Activated CD4-positive, alpha-beta memory T cell treated with anti-CD3 and anti-CD28 coated beads for 36 hours (primary cell): Measurements from ENCODE around the gene ALDH3B2. TPM values are rescaled to one million over a fixed set of nuclear protein-coding genes. Genes with fewer than 3 reads are reported as not detected.

ENCODE experiments used
- CTCF ChIA-PET: fragments of 350-600 bp; sonication (Branson Sonifier 250); formaldehyde crosslinking; loops from one replicate; lab custom pipeline; 2021; ENCODE audit warnings: antibody characterized with exemption, inconsistent platforms; lab: Charles Lee
- POLR2A ChIA-PET: fragments of 350-600 bp; sonication (Branson Sonifier 250); formaldehyde crosslinking; loops from one replicate; lab custom pipeline; 2021; ENCODE audit warnings: antibody characterized with exemption; lab: Charles Lee
- DNase-seq: peaks from one replicate; pipeline ENCODE4 v3.0.0-alpha.2; 2020
- H3K27ac Mint-ChIP-seq: one replicate; pipeline ENCODE4 v1.8.0; 2021; ENCODE audit warnings: mixed read lengths
- H3K27me3 Mint-ChIP-seq: one replicate; pipeline ENCODE4 v1.8.0; 2021; ENCODE audit warnings: mixed read lengths
- H3K36me3 Mint-ChIP-seq: one replicate; pipeline ENCODE4 v1.8.0; 2021; ENCODE audit warnings: mixed read lengths
- H3K4me1 Mint-ChIP-seq: one replicate; pipeline ENCODE4 v1.8.0; 2021; ENCODE audit warnings: low read depth, mixed read lengths
- H3K4me3 Mint-ChIP-seq: one replicate; pipeline ENCODE4 v1.8.0; 2021; ENCODE audit warnings: mild to moderate bottlenecking, mixed read lengths
- H3K9me3 Mint-ChIP-seq: one replicate; pipeline ENCODE4 v1.8.0; 2021; ENCODE audit warnings: mixed read lengths
- intact Hi-C: fragments of 100-400 bp; cut with micrococcal nuclease; formaldehyde crosslinking; loops from one replicate; pipeline ENCODE4 v1.15.1; 2023
- total RNA-seq, 2 experiments: library from RNA; stranded (reverse); gene quantifications; one replicate each; pipeline ENCODE4 v1.2.3, GENCODE V29; 2021

The ALDH3B2 gene
- total RNA-seq, 2 experiments from 2014 or later = not detected

DNA sequence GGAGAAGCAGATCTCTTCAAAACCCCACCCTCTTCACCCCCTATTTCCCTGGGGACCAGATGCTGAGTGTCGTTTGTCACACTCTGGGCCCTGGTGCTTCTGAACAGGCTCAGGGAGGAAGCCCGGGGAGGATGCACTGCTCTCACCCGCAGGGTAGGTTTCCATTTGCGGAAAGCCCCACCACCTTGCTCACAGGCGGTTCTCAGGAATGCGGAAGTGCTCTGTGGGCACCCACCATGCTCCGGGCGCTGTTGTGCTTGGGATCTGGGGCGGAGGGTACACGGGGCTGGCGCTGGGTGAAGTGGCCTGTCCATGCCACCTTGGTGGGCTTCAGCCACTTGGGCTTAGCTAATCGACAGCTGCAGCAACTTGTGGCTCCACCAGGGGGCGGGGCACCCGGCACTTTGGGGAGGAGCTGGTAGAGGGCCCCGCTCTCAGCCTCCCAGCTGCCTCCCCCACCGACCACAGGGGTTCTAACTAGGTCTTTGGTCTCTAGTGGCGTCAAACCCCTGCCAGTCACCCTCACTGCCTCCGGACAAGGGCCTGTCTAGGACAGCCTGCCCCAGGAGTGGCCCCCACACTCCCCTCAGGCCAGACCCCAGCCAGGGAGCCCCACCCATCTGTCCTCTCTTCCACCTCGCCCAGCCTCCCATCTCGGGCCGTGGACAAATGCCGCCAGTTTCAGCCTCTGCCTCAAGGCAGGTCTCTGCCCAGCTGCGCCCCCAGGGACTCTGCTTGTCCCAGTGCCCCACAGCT, 60.3 kb downstream of the ALDH3B2 start:
- intact Hi-C loops = loop anchor here (2.0 kb wide), 1 partner anchor 15 kb away; the partner anchor contains the start of gene NUDT8
- Mint-ChIP-seq H3K27ac (peak overlapping the region; percentile 98), H3K36me3 (peaks cover 16% of the 10 kb centered on the region), H3K27me3 (no peaks in the 10 kb centered on the region), H3K4me1 (peaks cover 26% of the 10 kb centered on the region), H3K9me3 (no peaks in the 10 kb centered on the region), H3K4me3 (peak overlapping the region; percentile 79)
- ChIA-PET CTCF (interaction anchor here (0.9 to 4.9 kb wide), 10 partner anchors 9 to 263 kb away, joined by 3 to 59 read pairs (median 4); partner anchors contain the start of gene NUDT8), POLR2A (interaction anchor here (0.6 to 1.8 kb wide), 8 partner anchors 11 to 590 kb away, joined by 3 to 17 read pairs (median 3); partner anchors contain the start of genes NUDT8 and PPP1CA)
- DNase-seq = peak; percentile 92

DNA sequence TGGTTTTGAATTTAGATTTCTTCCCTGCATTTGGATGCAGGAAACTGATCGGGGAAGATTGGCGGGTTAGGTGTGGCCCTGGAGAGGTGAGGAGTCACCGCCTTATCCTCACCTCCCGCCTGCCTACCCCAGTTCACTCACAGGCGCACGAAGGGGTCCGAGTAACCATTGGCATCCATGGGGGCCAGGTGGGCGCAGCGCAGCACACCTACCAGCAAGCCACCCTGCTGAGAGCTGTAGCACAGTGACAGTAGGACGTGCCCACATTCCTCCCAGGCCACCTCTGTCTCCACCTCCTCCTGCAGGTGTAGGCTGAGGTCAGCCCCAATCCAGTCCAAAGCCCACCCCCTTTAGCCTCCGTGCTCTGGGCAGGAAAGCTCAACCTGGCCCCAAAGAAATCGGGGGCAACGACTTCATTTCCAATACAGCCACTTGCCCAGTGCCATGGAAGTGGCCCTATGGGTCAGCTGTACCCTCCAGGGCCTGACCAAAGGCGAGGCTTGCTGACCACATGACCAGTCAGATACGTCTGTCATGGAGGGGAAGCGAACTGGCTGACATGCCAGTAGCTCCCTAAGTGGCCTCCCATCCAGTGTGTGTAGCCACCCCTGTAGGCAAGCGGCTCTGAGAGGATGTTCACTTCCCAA, 61.0 kb downstream of the ALDH3B2 start:
- no peaks in the 10 kb centered on the region for H3K27me3 Mint-ChIP-seq
- POLR2A ChIA-PET = interaction anchor here (1.2 to 1.8 kb wide), 2 partner anchors 16 to 374 kb away, joined by 3 to 17 read pairs; partner anchors contain the start of gene NUDT8

DNA sequence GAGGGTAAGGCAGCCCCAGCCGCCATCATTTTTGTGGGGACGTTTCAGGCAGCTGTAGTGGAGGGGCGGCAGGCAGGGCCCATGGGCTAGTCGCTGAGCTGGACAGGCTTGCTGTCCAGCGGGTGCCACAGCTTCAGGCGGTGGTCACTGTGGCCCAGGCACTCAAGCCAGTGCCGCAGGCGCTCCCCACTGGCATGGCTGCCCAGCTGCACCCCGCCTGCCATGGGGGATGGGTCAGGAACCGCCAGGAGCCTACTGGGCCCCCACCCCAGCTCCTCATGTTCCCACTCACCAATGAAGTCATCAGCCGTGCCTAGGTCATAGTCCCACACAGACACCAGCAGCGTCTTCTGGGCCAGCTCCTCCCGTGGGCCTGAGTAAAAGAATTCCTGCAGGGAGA, 61.7 kb downstream of the ALDH3B2 start:
- CTCF ChIA-PET = interaction anchor here (0.5 to 4.9 kb wide), 3 partner anchors 10 to 40 kb away, joined by 3 to 59 read pairs (median 3); partner anchors contain the start of gene NUDT8
- intact Hi-C loops = no loop called here
- Mint-ChIP-seq H3K4me3 (no peak overlapping the region), H3K27ac (peak overlapping the region; percentile 98), H3K36me3 (peaks cover 20% of the 10 kb centered on the region), H3K9me3 (no peaks in the 10 kb centered on the region), H3K4me1 (peaks cover 32% of the 10 kb centered on the region), H3K27me3 (no peaks in the 10 kb centered on the region)
- POLR2A ChIA-PET = interaction anchor here (0.6 kb wide), 1 partner anchor 253 kb away, joined by 3 read pairs; no protein-coding TSS in a partner anchor
- no peak for DNase-seq

More for the DNA sequence above, 61.0 kb downstream of the ALDH3B2 start:
- Mint-ChIP-seq H3K4me1 (peaks cover 27% of the 10 kb centered on the region), H3K27ac (peak overlapping the region; percentile 98), H3K4me3 (peak overlapping the region; percentile 79), H3K36me3 (peaks cover 19% of the 10 kb centered on the region), H3K9me3 (no peaks in the 10 kb centered on the region)
- intact Hi-C loops = no loop called here
- DNase-seq = no peak
- CTCF ChIA-PET = interaction anchor here (0.5 to 4.9 kb wide), 9 partner anchors 8 to 193 kb away, joined by 3 to 59 read pairs (median 4); partner anchors contain the start of gene NUDT8

Other genes with a start within 250 kb of the ALDH3B2 start
- 10 to 100 TPM; 57.4 to 57.5 TPM for gene RPS6KB2, start 246.1 kb downstream of the ALDH3B2 start, total RNA-seq
- gene PTPRCAP, start 236.9 kb downstream of the ALDH3B2 start, total RNA-seq = 10 to 100 TPM; 93.5 to 97.4 TPM
- gene CORO1B, start 231.1 kb downstream of the ALDH3B2 start, total RNA-seq = 100 to 1,000 TPM; 345 to 358 TPM
- not detected for gene GPR152, start 221.9 kb downstream of the ALDH3B2 start, total RNA-seq
- 1 to 10 TPM; 1.0 to 1.2 TPM for gene CABP4, start 219.3 kb downstream of the ALDH3B2 start, total RNA-seq
- 10 to 100 TPM; 68.2 to 75.2 TPM for gene TMEM134, start 205.4 kb downstream of the ALDH3B2 start, total RNA-seq
- gene AIP, start 191.6 kb downstream of the ALDH3B2 start, total RNA-seq = 100 to 1,000 TPM; 160 to 169 TPM
- gene PITPNM1, start 169.3 kb downstream of the ALDH3B2 start, total RNA-seq = 100 to 1,000 TPM; 139 to 143 TPM
- gene CDK2AP2, start 166.5 kb downstream of the ALDH3B2 start, total RNA-seq = 10 to 100 TPM; 82.7 to 84.7 TPM
- gene CABP2, start 151.2 kb downstream of the ALDH3B2 start, total RNA-seq = not detected
- 100 to 1,000 TPM; 361 to 362 TPM for gene GSTP1, start 90.8 kb downstream of the ALDH3B2 start, total RNA-seq
- 100 to 1,000 TPM; 279 to 287 TPM for gene NDUFV1, start 67.7 kb downstream of the ALDH3B2 start, total RNA-seq
- gene NUDT8, start 44.7 kb downstream of the ALDH3B2 start, total RNA-seq = 10 to 100 TPM; 23.3 to 24.3 TPM
- not detected for gene TBX10, start 34.9 kb downstream of the ALDH3B2 start, total RNA-seq
- under 1 TPM; 0.29 to 0.33 TPM for gene ACY3, start 23.9 kb downstream of the ALDH3B2 start, total RNA-seq